Endodermal cell (in vitro differentiated cells): ENCODE data around the gene PIGQ. TPM values are rescaled to one million over a fixed set of nuclear protein-coding genes. Genes with fewer than 3 reads are reported as not detected.

Experiments
- DNase-seq: peaks from one replicate; pipeline ENCODE4 v3.0.0-alpha.2; 2017
- H3K27ac ChIP-seq: 2 replicates; pipeline ENCODE4 v1.5.1; 2013; ENCODE audit warnings: mild to moderate bottlenecking, low read depth, low read length, moderate library complexity
- H3K27me3 ChIP-seq: 2 replicates; pipeline ENCODE4 v1.6.1; 2013; ENCODE audit warnings: mild to moderate bottlenecking, low read length, moderate library complexity; ENCODE audit not compliant: insufficient read depth, control insufficient read depth, poor library complexity, severe bottlenecking
- H3K36me3 ChIP-seq: 2 replicates; pipeline ENCODE4 v1.7.0; 2013; ENCODE audit warnings: mild to moderate bottlenecking, low read length, moderate library complexity; ENCODE audit not compliant: control insufficient read depth, insufficient read depth
- H3K4me1 ChIP-seq: one replicate; pipeline ENCODE4 v1.7.0; 2013; ENCODE audit warnings: low read length; ENCODE audit not compliant: control insufficient read depth, insufficient read depth
- H3K4me3 ChIP-seq: 2 replicates; pipeline ENCODE4 v1.5.1; 2013; ENCODE audit warnings: mild to moderate bottlenecking, low read length, moderate library complexity
- H3K9ac ChIP-seq: 2 replicates; pipeline ENCODE4 v1.6.1; 2013; ENCODE audit warnings: mild to moderate bottlenecking, low read length, moderate library complexity; ENCODE audit not compliant: poor library complexity, severe bottlenecking; ENCODE audit errors: extremely low read depth
- H3K9me3 ChIP-seq: 2 replicates; pipeline ENCODE4 v1.6.1; 2013; ENCODE audit warnings: mild to moderate bottlenecking, low read length, moderate library complexity; ENCODE audit not compliant: control insufficient read depth
- H3K27ac Mint-ChIP-seq: 2 replicates; pipeline ENCODE4 v1.8.0; 2020; ENCODE audit warnings: mixed read lengths
- H3K27me3 Mint-ChIP-seq: 2 replicates; pipeline ENCODE4 v1.8.0; 2021; ENCODE audit warnings: mild to moderate bottlenecking, mixed read lengths; ENCODE audit not compliant: insufficient read depth
- H3K36me3 Mint-ChIP-seq: 2 replicates; pipeline ENCODE4 v1.8.0; 2020; ENCODE audit warnings: low read depth, mixed read lengths
- H3K4me1 Mint-ChIP-seq: 2 replicates; pipeline ENCODE4 v1.8.0; 2020; ENCODE audit warnings: mixed read lengths
- H3K4me3 Mint-ChIP-seq: 2 replicates; pipeline ENCODE4 v1.8.0; 2020; ENCODE audit warnings: mild to moderate bottlenecking, moderate library complexity, mixed read lengths
- H3K9me3 Mint-ChIP-seq: 2 replicates; pipeline ENCODE4 v1.8.0; 2020; ENCODE audit warnings: mild to moderate bottlenecking, mixed read lengths
- WGBS, 2 experiments: methylation state at CpG; one replicate each; pipeline versions ENCODE4 v1.1.5 to v1.1.7; 2013; ENCODE audit warnings: missing lambda C conversion rate in 2 of 2, mixed read lengths in 1 of 2; ENCODE audit not compliant: insufficient coverage in 1 of 2, insufficient read length in 1 of 2; 5-methylcytosine and 5-hydroxymethylcytosine counted together
- long read RNA-seq, 4 experiments: library from polyadenylated mRNA in 2 of 4; library from RNA in 1 of 4; library from capped mRNA in 1 of 4; stranded (forward) in 3 of 4; unstranded in 1 of 4; transcript quantifications; one replicate each; pipeline ENCODE4 v2.0.0, GENCODE V29; 2020 to 2021; ENCODE audit warnings: inconsistent platforms in 1 of 4
- polyA plus RNA-seq, 2 experiments: library from polyadenylated mRNA; stranded (reverse); fragments of 50-300 nt; gene quantifications; one replicate each; pipeline ENCODE4 v1.2.3, GENCODE V29; 2013
- total RNA-seq, 2 donors: library from RNA; stranded (reverse); fragmentation: NEBNext Ultra II Directional in 1 of 2; extraction: Animal tissue kit (Norgen Biotek cat#: 25700) in 1 of 2; gene quantifications; 2 replicates in 1 of 2; 3 replicates in 1 of 2; pipeline ENCODE4 v1.2.1, GENCODE V29; 2021
- TF ChIP-seq, protein P1 (sequence below): fragments of 200-600 bp; sonication (generic); conservative IDR thresholded peaks from 2 replicates; pipeline ENCODE4 v1.5.0; 2021; ENCODE audit warnings: antibody characterized with exemption, mild to moderate bottlenecking

Gene PIGQ
- total RNA-seq: 100 to 1,000 TPM; 128 to 129 TPM
- 61.9 TPM for polyA plus RNA-seq (2013, experiment 1 of 2)
- polyA plus RNA-seq (2013, experiment 2 of 2): 52.5 TPM
- long read RNA-seq, experiment 1, transcript PIGQ-216 (1 exons, 1,046 nt): major isoform, 5 of 27 reads
- long read RNA-seq, experiment 1, partial matches to known transcripts: 8 of 27 reads
- long read RNA-seq, experiment 1, other reads (novel, unspliced or antisense): 10 of 27 reads
- long read RNA-seq, experiment 2, transcript PIGQ-201 (10 exons, 2,846 nt): minor isoform, 17 of 177 reads
- long read RNA-seq, experiment 2, transcript PIGQ-203 (11 exons, 3,006 nt): major isoform, 91 of 177 reads
- long read RNA-seq, experiment 2, partial matches to known transcripts: 15 of 177 reads
- long read RNA-seq, experiment 2, other reads (novel, unspliced or antisense): 45 of 177 reads
- long read RNA-seq, experiment 3, transcript PIGQ-201 (10 exons, 2,846 nt): minor isoform, 37 of 302 reads
- long read RNA-seq, experiment 3, transcript PIGQ-216 (1 exons, 1,046 nt): minor isoform, 6 of 302 reads
- long read RNA-seq, experiment 3, transcript PIGQ-206 (4 exons, 2,052 nt): minor isoform, 18 of 302 reads
- long read RNA-seq, experiment 3, transcript PIGQ-203 (11 exons, 3,006 nt): major isoform, 100 of 302 reads
- long read RNA-seq, experiment 3, partial matches to known transcripts: 37 of 302 reads
- long read RNA-seq, experiment 3, other reads (novel, unspliced or antisense): 97 of 302 reads
- long read RNA-seq, experiment 4, partial matches to known transcripts: 0 of 1 reads
- long read RNA-seq, experiment 4, other reads (novel, unspliced or antisense): 1 of 1 reads

DNA sequence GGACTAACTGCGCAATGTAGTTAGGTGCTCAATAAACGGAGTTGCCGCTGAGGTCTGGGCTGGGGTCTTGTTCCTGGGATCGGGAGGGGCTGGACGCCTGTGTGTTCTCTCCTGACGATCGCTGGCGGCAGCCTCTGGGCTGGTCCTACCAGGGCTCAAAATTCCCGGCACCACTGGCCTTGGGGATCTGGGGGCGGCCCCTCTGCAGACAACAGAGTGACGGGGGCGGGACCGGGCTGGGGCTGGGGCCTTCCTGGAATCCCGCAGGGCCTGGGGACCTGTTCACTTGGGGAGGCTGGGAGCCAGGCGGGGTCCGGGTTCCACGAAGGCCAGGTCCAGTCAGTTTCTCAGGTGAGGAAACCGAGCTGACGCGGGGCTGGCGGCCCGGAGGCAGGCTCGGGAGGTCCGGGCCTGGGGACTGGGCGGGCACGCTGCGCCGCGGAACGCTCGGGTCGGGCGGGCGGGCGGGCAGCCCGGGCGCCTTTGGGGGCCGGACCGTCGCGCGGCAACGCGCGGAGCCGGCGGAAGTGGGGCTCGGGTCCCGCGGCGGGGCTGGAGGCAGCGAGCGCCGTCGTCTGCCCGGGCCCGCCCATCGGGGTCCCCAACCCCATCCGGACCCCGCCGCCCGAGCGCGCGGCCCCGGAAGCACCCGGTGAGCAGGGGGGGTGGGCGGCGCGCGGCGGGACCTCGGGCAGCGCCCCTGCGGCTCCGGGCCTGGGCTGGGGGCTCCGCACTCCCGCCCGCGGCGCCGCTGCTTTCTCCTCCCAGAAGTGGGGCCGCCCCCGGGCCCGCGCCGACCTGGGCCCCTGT, at the start of gene PIGQ:
TSS of gene PIGQ (plus strand) at position 524 of the 810 bp plus-strand sequence. CDS start 4,107 bp downstream, outside the sequence.
- peak within 1 kb of the TSS; percentile 60 for H3K27ac ChIP-seq
- H3K4me3 Mint-ChIP-seq: peak within 1 kb of the TSS; percentile 80
- no peaks in the 10 kb centered on the region for H3K9me3 Mint-ChIP-seq
- peak; percentile 89 for DNase-seq
- peaks cover 4% of the 10 kb centered on the region for H3K36me3 ChIP-seq
- peak within 1 kb of the TSS; percentile 84 for H3K4me3 ChIP-seq
- H3K27ac Mint-ChIP-seq: peak within 1 kb of the TSS; percentile 86
- no peaks in the 10 kb centered on the region for H3K9me3 ChIP-seq
- no peaks in the 10 kb centered on the region for H3K27me3 Mint-ChIP-seq
- peaks cover 21% of the 10 kb centered on the region for H3K4me1 Mint-ChIP-seq
- peak within 1 kb of the TSS; percentile 71 for H3K9ac ChIP-seq
- H3K36me3 Mint-ChIP-seq: peaks cover 6% of the 10 kb centered on the region
- H3K4me1 ChIP-seq: peaks cover 7% of the 10 kb centered on the region
- TF ChIP-seq, protein P1, sequence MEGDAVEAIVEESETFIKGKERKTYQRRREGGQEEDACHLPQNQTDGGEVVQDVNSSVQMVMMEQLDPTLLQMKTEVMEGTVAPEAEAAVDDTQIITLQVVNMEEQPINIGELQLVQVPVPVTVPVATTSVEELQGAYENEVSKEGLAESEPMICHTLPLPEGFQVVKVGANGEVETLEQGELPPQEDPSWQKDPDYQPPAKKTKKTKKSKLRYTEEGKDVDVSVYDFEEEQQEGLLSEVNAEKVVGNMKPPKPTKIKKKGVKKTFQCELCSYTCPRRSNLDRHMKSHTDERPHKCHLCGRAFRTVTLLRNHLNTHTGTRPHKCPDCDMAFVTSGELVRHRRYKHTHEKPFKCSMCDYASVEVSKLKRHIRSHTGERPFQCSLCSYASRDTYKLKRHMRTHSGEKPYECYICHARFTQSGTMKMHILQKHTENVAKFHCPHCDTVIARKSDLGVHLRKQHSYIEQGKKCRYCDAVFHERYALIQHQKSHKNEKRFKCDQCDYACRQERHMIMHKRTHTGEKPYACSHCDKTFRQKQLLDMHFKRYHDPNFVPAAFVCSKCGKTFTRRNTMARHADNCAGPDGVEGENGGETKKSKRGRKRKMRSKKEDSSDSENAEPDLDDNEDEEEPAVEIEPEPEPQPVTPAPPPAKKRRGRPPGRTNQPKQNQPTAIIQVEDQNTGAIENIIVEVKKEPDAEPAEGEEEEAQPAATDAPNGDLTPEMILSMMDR: no peak
- no peaks in the 10 kb centered on the region for H3K27me3 ChIP-seq
- 2% methylated on average over 18 to 87 of the region's 87 CpGs for WGBS, 2 experiments

DNA sequence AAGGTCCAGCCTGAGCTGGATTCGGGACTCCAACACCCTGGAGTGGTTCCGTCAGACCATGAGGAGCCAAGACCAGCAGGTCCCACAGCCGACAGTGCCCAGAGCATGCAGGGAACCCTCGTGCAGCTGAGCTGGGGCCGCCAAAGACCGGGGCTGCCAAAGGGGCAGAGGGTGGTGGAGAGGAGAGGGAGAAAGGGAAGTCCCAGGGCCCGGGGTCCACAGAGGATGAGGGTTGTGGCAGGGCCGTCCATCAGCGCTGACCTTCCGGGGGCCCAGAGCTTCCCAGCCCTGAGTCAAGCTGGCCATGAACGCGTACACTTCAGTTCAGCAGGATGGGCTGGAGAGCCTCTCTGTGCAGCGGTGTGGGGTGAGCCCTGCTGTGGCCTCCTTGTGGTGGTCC, 48.9 kb upstream of the PIGQ start:
- TF ChIP-seq, protein P1: no peak
- Histone ChIP-seq H3K36me3 (peaks cover 13% of the 10 kb centered on the region), H3K4me3 (no peak overlapping the region), H3K9me3 (no peaks in the 10 kb centered on the region), H3K4me1 (peaks cover under 1% of the 10 kb centered on the region), H3K27ac (no peak overlapping the region), H3K27me3 (no peaks in the 10 kb centered on the region), H3K9ac (no peak overlapping the region)
- Mint-ChIP-seq H3K27me3 (no peaks in the 10 kb centered on the region), H3K4me3 (no peak overlapping the region), H3K4me1 (peaks cover 4% of the 10 kb centered on the region), H3K27ac (no peak overlapping the region), H3K36me3 (peaks cover 15% of the 10 kb centered on the region), H3K9me3 (no peaks in the 10 kb centered on the region)
- 91 to 94% methylated on average over 7 to 13 of the region's 13 CpGs for WGBS, 2 experiments
- no peak for DNase-seq
